IMR-90 (cell line): Measurements from ENCODE around the gene HUNK. TPM values are rescaled to one million over a fixed set of nuclear protein-coding genes. Genes with fewer than 3 reads are reported as not detected.
"Not testable (repeated sequence)": the region's sequence is repeated elsewhere in the genome, so short reads cannot be mapped to it uniquely, and the experiment has no call there.

Experiments used
- ATAC-seq: fragments of 200-7000 bp; cut with Tn5 transposase; 2 replicates; pipeline ENCODE4 v1.9.1; 2020; ENCODE audit warnings: low read depth, mild to moderate bottlenecking, moderate library complexity
- BruUV-seq: library from RNA; stranded (reverse); fragments of 400-500 nt; replicated peaks from 2 replicates; lab custom pipeline; 2021; lab: Mats Ljungman, UMichigan
- CTCF ChIA-PET: fragments of 300-600 bp; formaldehyde crosslinking; extraction: SDS; loops from one replicate; lab custom pipeline; 2021; ENCODE audit warnings: antibody characterized with exemption; lab: Yijun Ruan, JAX
- POLR2A ChIA-PET: fragments of 300-600 bp; sonication (Branson Sonifier 250); formaldehyde crosslinking; loops from one replicate; lab custom pipeline; 2022; ENCODE audit warnings: antibody characterized with exemption; ENCODE audit not compliant: unreplicated experiment; lab: Charles Lee
- DNase-seq: peaks from one replicate; pipeline ENCODE4 v3.0.0; 2013
- H2AFZ ChIP-seq: replicated peaks from 2 replicates; pipeline ENCODE3; 2013; ENCODE audit warnings: low read length, mild to moderate bottlenecking; ENCODE audit not compliant: poor library complexity
- H2AK5ac ChIP-seq: 2 replicates; pipeline ENCODE4 v1.6.1; 2013; ENCODE audit warnings: low read depth, low read length, inconsistent platforms
- H2AK9ac ChIP-seq: replicated peaks from 2 replicates; pipeline ENCODE3; 2013; ENCODE audit warnings: mild to moderate bottlenecking, low read depth, low read length, moderate library complexity; ENCODE audit not compliant: poor library complexity
- H2BK120ac ChIP-seq: 2 replicates; pipeline ENCODE4 v1.6.1; 2013; ENCODE audit warnings: low read depth, low read length, inconsistent platforms
- H2BK15ac ChIP-seq: 3 replicates; pipeline ENCODE4 v1.6.1; 2013; ENCODE audit warnings: low read depth, low read length, inconsistent platforms
- H2BK20ac ChIP-seq: 2 replicates; pipeline ENCODE4 v1.6.1; 2013; ENCODE audit warnings: low read depth, mild to moderate bottlenecking, inconsistent platforms, low read length, moderate library complexity
- H2BK5ac ChIP-seq: 2 replicates; pipeline ENCODE4 v1.6.1; 2013; ENCODE audit warnings: mild to moderate bottlenecking, low read depth, low read length, inconsistent platforms; ENCODE audit not compliant: poor library complexity, severe bottlenecking
- H3K14ac ChIP-seq: replicated peaks from 2 replicates; pipeline ENCODE4 v1.6.1; 2013; ENCODE audit warnings: low read depth, low read length, inconsistent platforms
- H3K18ac ChIP-seq: 2 replicates; pipeline ENCODE4 v1.6.1; 2013; ENCODE audit warnings: low read depth, low read length, control low read depth
- H3K23ac ChIP-seq: 2 replicates; pipeline ENCODE4 v1.6.1; 2013; ENCODE audit warnings: low read depth, low read length, inconsistent platforms
- H3K27ac ChIP-seq: 2 replicates; pipeline ENCODE4 v1.5.1; 2013; ENCODE audit warnings: mild to moderate bottlenecking, control low read depth, low read length; ENCODE audit not compliant: insufficient read depth
- H3K27me3 ChIP-seq: 2 replicates; pipeline ENCODE4 v1.6.1; 2013; ENCODE audit warnings: low read length; ENCODE audit not compliant: control insufficient read depth, insufficient read depth
- H3K36me3 ChIP-seq: 2 replicates; pipeline ENCODE4 v1.6.1; 2013; ENCODE audit warnings: low read length, mixed read lengths; ENCODE audit not compliant: control insufficient read depth, insufficient read depth
- H3K4ac ChIP-seq: 2 replicates; pipeline ENCODE4 v1.6.1; 2013; ENCODE audit warnings: low read depth, low read length, inconsistent platforms
- H3K4me1 ChIP-seq: 2 replicates; pipeline ENCODE4 v1.6.1; 2013; ENCODE audit warnings: low read length, mixed read lengths; ENCODE audit not compliant: control insufficient read depth, insufficient read depth
- H3K4me2 ChIP-seq: 2 replicates; pipeline ENCODE4 v1.6.1; 2013; ENCODE audit warnings: low read depth, mild to moderate bottlenecking, control low read depth, low read length, moderate library complexity
- H3K4me3 ChIP-seq: 2 replicates; pipeline ENCODE4 v1.5.1; 2013; ENCODE audit warnings: low read depth, mild to moderate bottlenecking, control low read depth, low read length, moderate library complexity; ENCODE audit not compliant: insufficient read depth
- H3K56ac ChIP-seq: 2 replicates; pipeline ENCODE4 v1.6.1; 2013; ENCODE audit warnings: low read length, inconsistent platforms; ENCODE audit not compliant: insufficient read depth; ENCODE audit errors: extremely low read depth
- H3K79me1 ChIP-seq, 2 experiments: 2 replicates each; pipeline ENCODE4 v1.6.1; 2013; ENCODE audit warnings: low read length in 2 of 2, inconsistent platforms in 1 of 2, low read depth in 1 of 2
- H3K9ac ChIP-seq: 2 replicates; pipeline ENCODE4 v1.6.1; 2013; ENCODE audit warnings: low read depth, low read length, control low read depth
- H3K9me1 ChIP-seq: 2 replicates; pipeline ENCODE4 v1.6.1; 2013; ENCODE audit warnings: low read length, inconsistent platforms; ENCODE audit not compliant: insufficient read depth
- H3K9me3 ChIP-seq: 2 replicates; pipeline ENCODE4 v1.6.1; 2013; ENCODE audit warnings: low read length; ENCODE audit not compliant: control insufficient read depth, insufficient read depth
- H4K20me1 ChIP-seq: 2 replicates; pipeline ENCODE4 v1.6.1; 2013; ENCODE audit warnings: low read length, inconsistent platforms; ENCODE audit not compliant: insufficient read depth
- H4K5ac ChIP-seq: 2 replicates; pipeline ENCODE4 v1.6.1; 2013; ENCODE audit warnings: mild to moderate bottlenecking, low read depth, low read length, control low read depth
- H4K8ac ChIP-seq, 2 experiments: 2 replicates each; pipeline ENCODE4 v1.6.1; 2013; ENCODE audit warnings: low read depth in 2 of 2, low read length in 2 of 2, control low read depth in 1 of 2, inconsistent platforms in 1 of 2
- H4K91ac ChIP-seq: 2 replicates; pipeline ENCODE4 v1.6.1; 2013; ENCODE audit warnings: low read depth, low read length, inconsistent platforms; ENCODE audit not compliant: insufficient read depth
- WGBS, 2 experiments: methylation state at CpG; one replicate each; pipeline versions ENCODE4 v1.1.5 to v1.1.7; 2013; ENCODE audit warnings: missing lambda C conversion rate in 2 of 2; ENCODE audit not compliant: insufficient read length in 1 of 2; ENCODE audit errors: extremely low coverage in 2 of 2; 5-methylcytosine and 5-hydroxymethylcytosine counted together
- dilution Hi-C: fragments of 300-500 bp; cut with HindIII; formaldehyde crosslinking; loops from one replicate; pipeline ENCODE4 v1.14.3; 2018; ENCODE audit warnings: low sequenced_read_pairs; ENCODE audit not compliant: unreplicated experiment
- in situ Hi-C: fragments of 300-500 bp; cut with MboI; formaldehyde crosslinking; loops from 3 replicates; pipeline ENCODE4 v1.14.3; 2019; ENCODE audit warnings: low sequenced_read_pairs, inconsistent platforms, mixed read lengths
- intact Hi-C: fragments of 100-400 bp; cut with micrococcal nuclease; formaldehyde crosslinking; loops from 2 replicates; pipeline ENCODE4 v1.10.0; 2022
- polyA plus RNA-seq, 3 experiments: library from polyadenylated mRNA; depleted of rRNA; stranded (reverse); fragments of >200 nt; gene quantifications; 2 replicates each; pipeline ENCODE4 v1.2.3, GENCODE V29; 2012; ENCODE audit warnings: low replicate concordance in 1 of 3
- total RNA-seq: library from RNA; depleted of rRNA; stranded (reverse); fragments of >200 nt; gene quantifications from 2 replicates; pipeline ENCODE4 v1.2.3, GENCODE V29; 2012

Gene HUNK
- total and polyA plus RNA-seq, 2 of the 4 experiments (the other 2 are of a cell fraction) = 1.0 to 2.0 TPM

- H2BK15ac ChIP-seq, intact Hi-C loops, H3K4me3 ChIP-seq, H2BK20ac ChIP-seq, H3K23ac ChIP-seq, BruUV-seq, H2AK9ac ChIP-seq, POLR2A ChIA-PET, H3K4me2 ChIP-seq, H4K5ac ChIP-seq, H2AK5ac ChIP-seq, H3K18ac ChIP-seq, H2AFZ ChIP-seq, H3K14ac ChIP-seq, H3K9me3 ChIP-seq, H3K27ac ChIP-seq, H2BK120ac ChIP-seq, H3K4me1 ChIP-seq, H3K4ac ChIP-seq, H4K20me1 ChIP-seq, in situ Hi-C loops, H3K56ac ChIP-seq, dilution Hi-C loops, H4K8ac ChIP-seq, DNase-seq, H3K9me1 ChIP-seq, H3K9ac ChIP-seq, H3K36me3 ChIP-seq, H4K91ac ChIP-seq, ATAC-seq, H2BK5ac ChIP-seq: not testable (repeated sequence)
- CTCF ChIA-PET = interaction anchor here (1.6 kb wide), 1 partner anchor 386 kb away, joined by 6 read pairs; no protein-coding TSS in a partner anchor
- WGBS, 2 experiments = 80% methylated on average over 1 of the region's 14 CpGs; no CpG with 5 or more reads in 1 of the 2 experiments
- Histone ChIP-seq H3K79me1 (peaks cover 0 to 20% of the 10 kb centered on the region in 2 experiments; a peak in 1 of 4 replicates), H3K27me3 (peaks cover 18% of the 10 kb centered on the region)
These were observed 1.4 kb upstream of the HUNK start for GRCh38 chr21:31871371-31871770.
